ENCODE data around the gene AHNAK. TPM values are rescaled to one million over a fixed set of nuclear protein-coding genes. Genes with fewer than 3 reads are reported as not detected.

AHNAK gene
- total and polyA plus RNA-seq, 11 donors = 84.4 to 861 (median 384) TPM

DNA sequence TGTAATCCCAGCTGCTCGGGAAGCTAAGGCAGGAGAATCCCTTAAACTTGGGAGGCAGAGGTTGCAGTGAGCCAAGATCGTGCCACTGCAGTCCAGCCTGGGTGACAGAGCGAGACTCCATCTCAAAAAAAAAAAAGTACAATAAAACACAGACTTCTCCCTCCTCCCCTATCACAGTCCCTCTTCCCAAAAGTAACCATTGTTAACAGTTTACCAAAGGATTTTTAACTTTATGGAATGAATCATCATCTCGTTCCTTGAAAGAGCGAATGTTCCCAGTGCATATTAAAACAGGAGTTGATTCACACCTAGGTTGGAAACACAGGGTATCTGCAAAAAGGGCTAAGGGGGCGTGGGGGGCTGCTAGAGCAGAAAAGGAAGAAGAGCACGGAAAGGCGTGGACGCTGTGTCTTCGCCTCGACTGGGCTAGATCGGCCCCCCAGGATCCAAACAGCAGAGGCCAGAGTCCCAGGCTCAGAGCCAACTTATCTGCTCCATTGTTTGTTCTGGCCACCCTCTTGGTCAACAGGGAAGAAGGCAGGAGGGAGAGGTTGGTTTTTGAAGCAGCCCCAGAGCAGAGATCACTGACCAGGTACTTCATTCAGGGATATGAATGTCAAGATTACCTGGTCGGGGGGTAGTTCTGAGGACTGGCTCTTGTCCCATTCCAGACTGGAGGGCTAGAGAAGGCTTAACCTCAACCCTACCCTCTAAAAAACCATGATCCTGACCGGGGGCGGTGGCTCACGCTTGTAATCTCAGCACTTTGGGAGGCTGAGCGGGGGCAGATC is 2.1 kb upstream of the AHNAK start:
- peak in 2 of 5 donors; percentile 42 to 70 for DNase-seq
- intact Hi-C loops (cut with DNase I) = loop anchor here in 2 of 10 donors (10.0 kb wide), 1 partner anchor 154 kb away; no protein-coding TSS in a partner anchor
- H3K4me3 ChIP-seq = peak overlapping the region in 3 of 12 donors; percentile 5 to 99 (median 95)
- H3K36me3 ChIP-seq = no peaks in the 10 kb centered on the region
- no peaks in the 10 kb centered on the region for H3K9me3 ChIP-seq
- peaks cover 18 to 81% (median 64%) of the 10 kb centered on the region in 12 donors for H3K4me1 ChIP-seq
- 44 to 57% (median 51%) methylated on average over 17 of the region's 17 CpGs for WGBS, 4 donors
- H3K27ac ChIP-seq = peak overlapping the region; percentile 94 to 100 (median 99)
- TF ChIP-seq POLR2A (IDR thresholded peaks at IDR 0.05) = no peak
- TF ChIP-seq, protein P1, sequence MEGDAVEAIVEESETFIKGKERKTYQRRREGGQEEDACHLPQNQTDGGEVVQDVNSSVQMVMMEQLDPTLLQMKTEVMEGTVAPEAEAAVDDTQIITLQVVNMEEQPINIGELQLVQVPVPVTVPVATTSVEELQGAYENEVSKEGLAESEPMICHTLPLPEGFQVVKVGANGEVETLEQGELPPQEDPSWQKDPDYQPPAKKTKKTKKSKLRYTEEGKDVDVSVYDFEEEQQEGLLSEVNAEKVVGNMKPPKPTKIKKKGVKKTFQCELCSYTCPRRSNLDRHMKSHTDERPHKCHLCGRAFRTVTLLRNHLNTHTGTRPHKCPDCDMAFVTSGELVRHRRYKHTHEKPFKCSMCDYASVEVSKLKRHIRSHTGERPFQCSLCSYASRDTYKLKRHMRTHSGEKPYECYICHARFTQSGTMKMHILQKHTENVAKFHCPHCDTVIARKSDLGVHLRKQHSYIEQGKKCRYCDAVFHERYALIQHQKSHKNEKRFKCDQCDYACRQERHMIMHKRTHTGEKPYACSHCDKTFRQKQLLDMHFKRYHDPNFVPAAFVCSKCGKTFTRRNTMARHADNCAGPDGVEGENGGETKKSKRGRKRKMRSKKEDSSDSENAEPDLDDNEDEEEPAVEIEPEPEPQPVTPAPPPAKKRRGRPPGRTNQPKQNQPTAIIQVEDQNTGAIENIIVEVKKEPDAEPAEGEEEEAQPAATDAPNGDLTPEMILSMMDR (IDR thresholded peaks at IDR 0.05) = no peak
- no peak for ATAC-seq
- no peaks in the 10 kb centered on the region for H3K27me3 ChIP-seq

DNA sequence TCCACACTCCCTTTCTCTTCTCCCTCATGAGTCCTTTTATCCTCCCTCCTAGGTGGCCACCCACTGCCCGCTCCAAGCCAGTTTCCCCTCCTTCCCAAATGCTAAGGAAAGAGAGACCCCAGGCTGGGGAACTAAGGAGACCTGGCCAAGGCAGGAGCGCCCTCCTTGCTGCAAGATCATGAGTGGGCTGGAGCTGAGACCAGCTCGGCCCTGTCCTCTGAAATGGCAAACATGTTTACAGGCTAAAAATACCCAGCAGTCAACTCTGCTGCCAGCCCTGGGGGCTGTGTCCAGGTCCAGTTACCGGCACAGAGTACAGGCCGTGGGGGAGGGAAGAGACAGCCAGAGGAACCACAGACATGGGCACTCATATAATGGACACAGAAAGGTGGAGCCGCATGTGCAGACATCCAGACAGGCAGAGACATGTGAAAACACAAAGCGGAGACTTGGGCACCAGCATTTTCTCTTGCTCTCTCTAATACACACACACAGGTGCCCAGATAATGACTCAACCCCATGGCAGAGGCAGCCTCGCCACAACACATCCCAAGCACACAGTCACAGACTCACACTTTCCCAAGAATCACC is 1.2 kb upstream of the AHNAK start:
- ATAC-seq = peak; percentile 24 to 46 (median 32)
- intact Hi-C loops (cut with DNase I) = loop anchor here in 4 of 10 donors (2.0 to 10.0 kb wide), 4 partner anchors 13 to 153 kb away; no protein-coding TSS in a partner anchor
- no peaks in the 10 kb centered on the region for H3K9me3 ChIP-seq
- H3K36me3 ChIP-seq = no peaks in the 10 kb centered on the region
- peaks cover 14 to 81% (median 63%) of the 10 kb centered on the region in 12 donors for H3K4me1 ChIP-seq
- WGBS, 4 donors = 29 to 42% (median 40%) methylated on average over 8 of the region's 8 CpGs
- peak in 4 of 5 donors; percentile 56 to 84 (median 78) for DNase-seq
- peak overlapping the region; percentile 71 to 100 (median 98) for H3K4me3 ChIP-seq
- H3K27me3 ChIP-seq = no peaks in the 10 kb centered on the region
- TF ChIP-seq, protein P1 (IDR thresholded peaks at IDR 0.05) = no peak
- peak in 1 of 2 donors; percentile 79 for TF ChIP-seq POLR2A (IDR thresholded peaks at IDR 0.05)
- H3K27ac ChIP-seq = peak overlapping the region; percentile 94 to 100 (median 99)

DNA sequence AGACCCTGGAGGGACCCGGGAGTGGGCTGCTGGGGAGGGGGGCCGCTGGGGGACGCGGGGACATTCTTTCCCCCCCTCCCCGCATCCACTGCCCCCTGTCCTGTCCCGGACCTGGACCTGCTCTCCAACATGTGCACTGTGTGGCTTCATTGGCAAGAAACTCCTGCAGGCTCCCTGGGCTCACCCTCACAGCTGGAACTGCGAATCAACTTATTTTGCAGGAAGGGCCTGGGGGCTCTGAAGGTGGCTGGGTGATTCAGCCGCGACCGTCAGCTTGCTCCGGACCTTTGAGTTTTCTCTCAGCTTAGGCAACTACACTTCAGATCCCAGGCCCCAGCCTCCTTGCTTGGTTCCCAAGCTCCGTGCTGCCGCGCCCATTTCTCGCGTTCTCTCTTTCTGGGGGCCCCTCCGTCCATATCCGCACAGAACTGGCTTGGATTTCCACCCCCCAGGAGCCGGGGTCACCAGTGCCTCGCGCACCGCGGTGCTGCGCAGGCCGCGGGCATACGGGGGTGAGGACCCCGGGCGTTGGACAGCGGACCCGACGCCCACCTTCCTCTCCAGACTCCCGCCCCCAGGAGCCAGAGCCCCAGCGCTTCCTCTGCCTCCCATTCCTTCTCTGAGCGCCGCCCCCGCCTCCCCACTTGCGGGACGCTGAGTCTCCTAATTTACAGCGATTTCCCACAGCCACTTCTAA is 471 bp upstream of the AHNAK start:
- no peak for ATAC-seq
- H3K36me3 ChIP-seq = no peaks in the 10 kb centered on the region
- 1 to 6% (median 3%) methylated on average over 30 to 40 of the region's 40 CpGs for WGBS, 4 donors
- peak overlapping the region; percentile 94 to 100 (median 99) for H3K27ac ChIP-seq
- no peak for TF ChIP-seq POLR2A (IDR thresholded peaks at IDR 0.05)
- TF ChIP-seq, protein P1 (IDR thresholded peaks at IDR 0.05) = no peak
- H3K4me1 ChIP-seq = peaks cover 14 to 81% (median 62%) of the 10 kb centered on the region in 12 donors
- peak in 1 of 5 donors; percentile 36 for DNase-seq
- peak overlapping the region; percentile 71 to 100 (median 98) for H3K4me3 ChIP-seq
- H3K27me3 ChIP-seq = no peaks in the 10 kb centered on the region
- intact Hi-C loops (cut with DNase I) = loop anchor here in 4 of 10 donors (2.0 to 10.0 kb wide), 4 partner anchors 14 to 152 kb away; no protein-coding TSS in a partner anchor
- H3K9me3 ChIP-seq = no peaks in the 10 kb centered on the region
